Kidney capillary endothelial cell (primary cell): ENCODE measurements around the gene SETD3.

Source experiments
- DNase-seq: peaks from one replicate; pipeline ENCODE4 v3.0.0-alpha.2; 2018; ENCODE audit warnings: low spot score

The SETD3 gene

DNA sequence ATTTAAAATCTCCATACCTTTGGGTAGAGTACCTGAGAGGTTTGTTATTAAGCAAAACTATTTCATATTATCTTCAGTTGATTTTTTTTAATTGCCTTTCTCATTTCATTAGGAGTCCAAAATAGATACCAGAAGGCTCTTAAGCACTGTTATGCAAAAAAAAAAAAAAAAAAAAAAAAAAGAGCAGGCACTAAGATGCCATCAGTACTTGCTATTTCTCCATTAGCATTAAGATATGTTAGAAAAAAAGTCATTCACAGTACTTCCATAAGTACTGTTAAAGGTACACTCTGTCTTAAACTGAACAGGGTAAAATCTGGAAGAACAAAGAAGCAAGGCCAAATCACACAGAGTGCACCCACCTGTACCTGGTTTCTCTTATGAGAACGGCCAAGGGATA, 57.2 kb downstream of the SETD3 start:
- DNase-seq, result no peak

GRCh38 chr14:99422228-99423010, 58.2 kb downstream of the SETD3 start:
- DNase-seq, result no peak

- no peak for DNase-seq
These were observed 59.9 kb downstream of the SETD3 start for GRCh38 chr14:99420711-99421110.

GRCh38 chr14:99419905-99420304, 60.8 kb downstream of the SETD3 start:
- no peak for DNase-seq

DNA sequence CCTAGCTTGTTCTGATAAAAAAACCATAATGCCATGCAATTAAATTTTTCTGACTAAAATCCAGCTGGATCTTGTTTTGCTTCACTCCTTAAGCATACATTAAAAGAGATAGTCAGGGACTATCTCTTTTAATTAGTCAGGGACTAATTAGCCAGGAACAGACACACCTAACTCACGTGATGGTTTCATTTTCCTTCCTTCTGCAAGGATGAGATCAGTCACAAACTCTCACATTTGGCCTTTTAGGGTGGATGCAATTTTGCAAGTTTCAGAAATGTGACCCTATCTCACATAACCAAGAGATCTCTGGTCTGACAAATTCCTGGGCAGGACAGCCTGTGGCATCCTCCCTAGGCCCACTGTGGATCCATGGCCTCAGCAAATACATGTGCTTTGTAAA, 62.4 kb downstream of the SETD3 start:
- no peak for DNase-seq

DNA sequence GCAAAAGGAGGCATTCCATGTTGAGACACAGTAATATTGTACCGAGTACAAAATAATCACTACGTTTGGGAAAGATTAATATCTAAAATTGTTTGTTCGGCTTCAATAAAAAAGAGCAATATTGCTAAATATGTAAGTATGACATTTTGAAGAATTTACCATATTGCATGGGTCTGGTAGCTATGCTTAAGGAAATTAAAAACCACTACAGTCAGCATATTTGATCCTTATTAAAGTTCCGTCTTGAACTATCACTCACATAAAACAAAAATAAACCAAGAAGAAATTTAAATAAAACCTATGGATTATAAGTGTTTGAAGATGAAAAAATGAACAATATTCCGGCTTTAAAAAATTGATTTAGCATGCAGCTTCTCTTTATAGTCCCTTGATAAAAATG, 63.8 kb downstream of the SETD3 start:
- no peak for DNase-seq

DNA sequence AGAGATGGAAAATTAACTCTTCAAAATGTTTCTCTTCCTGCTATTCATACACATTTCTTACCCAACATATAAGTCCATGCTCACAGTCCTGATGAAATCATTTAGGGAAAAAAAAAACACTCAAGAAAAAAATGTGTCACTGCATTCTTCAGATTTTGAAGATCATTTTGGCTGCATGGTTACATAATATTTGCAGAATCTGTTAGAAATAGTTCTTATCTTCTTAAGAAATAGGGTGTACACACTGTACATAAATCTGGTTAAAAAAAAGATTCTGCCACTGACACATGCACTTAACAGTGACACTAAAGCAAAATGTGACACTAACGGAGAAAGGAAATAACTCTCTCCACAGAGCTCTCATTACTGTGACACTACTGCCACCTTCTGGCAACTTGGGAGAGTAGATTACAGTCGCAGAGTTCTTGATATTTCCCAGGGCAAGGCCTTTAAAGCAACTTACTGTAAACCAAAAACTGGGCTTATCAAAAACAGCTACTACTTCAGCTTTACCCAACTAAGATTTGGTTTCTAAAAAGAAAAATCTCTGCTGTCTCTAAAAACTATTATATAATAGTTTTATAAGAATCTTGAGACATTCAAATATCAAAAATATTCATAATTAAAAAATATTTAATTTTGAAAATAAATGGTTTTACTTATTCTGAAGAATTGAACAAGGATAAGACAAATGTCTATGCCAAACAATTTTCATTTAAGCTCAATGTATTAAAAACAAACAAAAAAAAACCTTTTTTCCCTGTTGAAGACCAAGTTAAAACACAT, 65.0 kb downstream of the SETD3 start:
- peak; percentile 87 for DNase-seq

GRCh38 chr14:99413911-99414310, 66.7 kb downstream of the SETD3 start:
- no peak for DNase-seq

DNA sequence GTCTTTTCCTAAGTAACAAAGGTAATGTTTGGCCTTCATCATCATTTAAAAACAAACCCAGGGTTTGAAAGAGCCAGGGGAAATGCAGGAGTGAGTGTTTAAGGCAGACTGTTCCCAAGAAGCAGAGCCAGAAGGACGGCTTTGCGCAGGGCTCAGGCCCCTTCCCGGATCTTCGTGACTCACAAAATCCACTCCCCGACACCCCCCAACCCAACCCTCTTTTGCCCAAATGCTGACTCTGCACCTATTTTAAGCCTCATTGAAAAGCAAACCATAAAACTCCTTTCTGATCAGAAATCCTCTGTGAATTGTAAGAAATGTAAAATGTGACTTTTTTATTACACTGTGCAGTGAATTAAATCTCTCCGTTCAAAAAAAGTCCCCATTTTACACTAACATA, 67.5 kb downstream of the SETD3 start:
- no peak for DNase-seq

DNA sequence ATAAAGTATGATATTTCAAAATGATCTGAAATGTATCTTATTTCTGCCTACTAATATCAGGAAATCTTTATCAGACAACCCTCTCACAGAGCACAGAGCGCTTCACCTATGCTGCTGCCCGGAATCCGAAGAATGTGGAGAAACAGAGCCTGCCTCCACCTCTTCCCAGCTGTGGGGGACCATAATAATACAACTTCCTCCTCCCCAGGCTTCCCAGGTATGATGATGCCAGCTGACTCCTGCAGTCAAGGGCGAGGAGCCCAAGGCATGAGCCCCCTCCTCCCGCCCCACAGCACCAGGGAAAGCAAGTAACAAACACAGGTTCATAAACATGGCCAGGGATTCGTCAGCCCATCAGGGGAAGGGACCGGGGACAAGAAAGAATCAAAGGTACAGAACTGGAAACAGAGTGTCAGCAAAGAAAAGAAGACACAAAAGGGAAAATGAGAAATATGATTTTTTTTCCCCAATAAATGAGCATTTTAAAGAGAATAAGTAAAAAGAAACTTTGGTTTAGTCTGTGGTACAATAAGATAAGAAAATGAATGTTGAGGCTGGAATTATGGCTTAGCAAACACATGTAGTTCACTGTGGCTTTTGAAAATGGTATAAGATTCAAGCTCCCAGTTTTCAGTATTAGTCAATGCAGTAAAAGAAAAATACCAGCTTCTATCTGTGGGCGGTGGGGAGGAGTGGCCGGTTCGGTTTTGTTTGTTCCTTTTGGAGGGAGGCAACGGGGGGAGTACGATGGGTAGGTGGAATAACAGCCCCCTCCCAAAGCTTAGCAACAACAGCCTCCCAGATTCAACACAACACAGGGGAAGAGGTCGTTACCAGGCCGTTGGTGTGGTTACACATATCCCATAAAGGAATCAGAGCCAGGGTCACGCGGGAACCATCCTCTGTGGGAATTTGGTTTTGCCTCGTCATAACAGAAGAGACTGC, 68.3 kb downstream of the SETD3 start:
- no peak for DNase-seq

GRCh38 chr14:99410019-99410418, 70.6 kb downstream of the SETD3 start:
- no peak for DNase-seq

- no peak for DNase-seq
These were observed 71.7 kb downstream of the SETD3 start for GRCh38 chr14:99408971-99409289.

- DNase-seq, result no peak
These were observed 72.2 kb downstream of the SETD3 start for GRCh38 chr14:99408286-99408970.

- no peak for DNase-seq
These were observed 73.2 kb downstream of the SETD3 start for GRCh38 chr14:99407416-99407815.

- DNase-seq, result no peak
These were observed 77.7 kb downstream of the SETD3 start for GRCh38 chr14:99402950-99403349.

DNA sequence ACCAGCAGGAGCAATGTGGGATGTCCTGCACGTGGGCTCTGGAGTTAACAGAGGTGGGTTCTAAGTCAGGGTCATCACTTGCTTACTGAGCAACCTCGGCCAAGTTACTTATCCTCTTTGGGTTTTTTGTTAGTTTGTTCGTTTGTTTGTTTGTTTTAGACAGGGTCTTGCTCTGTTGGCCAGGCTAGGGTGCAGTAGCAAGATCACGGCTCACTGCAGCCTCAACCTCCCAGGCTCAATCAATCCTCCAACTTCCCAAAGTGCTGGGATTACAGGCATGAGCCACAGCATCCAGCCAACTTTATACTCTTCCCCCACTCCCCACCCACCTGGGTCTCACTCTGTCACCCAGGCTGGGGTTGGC, 78.4 kb downstream of the SETD3 start:
- DNase-seq, result no peak

GRCh38 chr14:99401621-99402284, 78.9 kb downstream of the SETD3 start:
- no peak for DNase-seq

DNA sequence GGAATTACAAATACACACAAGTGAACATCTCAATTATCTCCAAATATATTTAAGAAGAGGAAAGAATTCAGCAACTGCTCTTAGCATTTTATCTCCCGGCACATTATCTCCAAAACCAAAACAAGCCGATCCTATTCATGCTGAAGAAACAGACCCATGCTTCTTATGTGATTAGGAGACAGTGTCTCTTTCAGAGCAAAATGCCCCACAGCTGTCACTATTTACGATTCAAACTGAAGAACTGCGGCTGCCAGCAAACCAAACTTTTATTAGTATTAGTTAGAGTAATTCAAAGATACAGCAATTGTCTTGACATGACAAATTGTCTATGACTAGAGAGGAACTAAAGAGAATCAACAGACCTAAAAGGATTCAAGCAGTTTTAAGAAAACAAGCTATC, 79.4 kb downstream of the SETD3 start:
- no peak for DNase-seq

- no peak for DNase-seq
These were observed 83.0 kb downstream of the SETD3 start for GRCh38 chr14:99397698-99398097.

DNA sequence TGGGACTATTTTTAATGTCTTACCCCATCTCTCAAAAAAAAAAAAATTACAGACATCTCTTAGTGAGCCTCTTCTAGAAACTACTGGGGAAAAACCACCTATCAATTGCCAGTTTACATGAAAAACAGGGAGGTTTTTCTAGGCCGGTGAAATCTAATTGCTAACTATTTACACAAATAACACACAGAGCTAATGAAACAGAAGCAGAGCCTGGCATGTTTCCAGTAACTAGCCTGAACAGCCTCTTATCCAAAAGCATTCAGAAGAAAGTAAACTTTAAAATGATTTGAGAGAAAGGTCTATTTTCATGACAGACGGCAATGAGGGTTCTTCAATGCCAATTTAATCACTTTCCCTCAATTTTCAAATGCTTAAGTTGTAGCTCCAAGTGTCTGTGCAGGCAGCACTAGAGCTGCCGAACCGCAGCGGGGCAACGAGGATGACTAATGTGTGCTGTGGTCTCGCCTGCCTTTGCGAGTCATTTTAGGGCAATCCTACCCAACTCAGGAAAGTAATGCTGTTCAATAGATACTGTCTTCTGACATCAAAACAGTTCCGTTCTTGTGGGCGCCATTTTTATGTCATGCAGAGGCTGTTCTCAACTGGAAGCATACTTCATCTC, 84.6 kb downstream of the SETD3 start:
- no peak for DNase-seq

DNA sequence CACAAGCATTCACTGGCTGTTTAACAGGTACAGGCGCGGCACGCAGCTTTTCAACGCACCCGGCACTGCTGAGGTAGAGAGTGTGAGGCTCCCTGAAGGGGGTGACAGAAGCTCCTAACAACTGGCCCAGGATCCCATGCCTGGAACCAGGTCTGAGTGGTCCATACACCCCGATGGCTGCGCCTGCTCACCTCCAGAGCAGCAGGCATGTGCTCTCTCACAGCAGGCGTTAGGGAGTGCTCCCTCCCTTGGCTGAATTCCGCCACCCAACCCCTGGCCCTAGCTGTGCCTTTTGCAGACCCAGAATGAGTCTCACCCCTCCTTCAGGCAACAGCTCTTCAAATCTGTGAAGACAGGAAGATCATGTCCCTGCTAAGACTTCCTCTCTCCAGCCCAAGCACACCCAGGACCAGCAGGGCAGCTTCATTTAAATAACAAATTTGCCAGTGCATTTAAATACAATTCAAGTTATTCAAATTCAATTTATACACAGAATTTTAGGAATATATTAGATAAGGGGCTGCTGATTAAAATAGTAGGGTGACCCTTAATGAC, 86.0 kb downstream of the SETD3 start:
- DNase-seq, result no peak
